ENCODE data around the gene IL1R2.

The IL1R2 gene

GRCh38 chr2:102014041-102014345 is 22.2 kb downstream of the IL1R2 start:
- no peak for DNase-seq (ENCODE audit: extremely low read depth, low read depth)
- no peak overlapping the region for H3K4me3 ChIP-seq (replicated peaks; ENCODE audit: low read depth, low read length)
- no peak for TF ChIP-seq CTCF (IDR thresholded peaks at IDR 0.05; ENCODE audit: low read depth, low read length, missing control alignments)

GRCh38 chr2:102015399-102015798 is 23.6 kb downstream of the IL1R2 start:
- no peak overlapping the region for H3K4me3 ChIP-seq (replicated peaks; ENCODE audit: low read depth, low read length)
- DNase-seq (ENCODE audit: extremely low read depth, low read depth) = no peak
- TF ChIP-seq CTCF (IDR thresholded peaks at IDR 0.05; ENCODE audit: low read depth, low read length, missing control alignments) = no peak

DNA sequence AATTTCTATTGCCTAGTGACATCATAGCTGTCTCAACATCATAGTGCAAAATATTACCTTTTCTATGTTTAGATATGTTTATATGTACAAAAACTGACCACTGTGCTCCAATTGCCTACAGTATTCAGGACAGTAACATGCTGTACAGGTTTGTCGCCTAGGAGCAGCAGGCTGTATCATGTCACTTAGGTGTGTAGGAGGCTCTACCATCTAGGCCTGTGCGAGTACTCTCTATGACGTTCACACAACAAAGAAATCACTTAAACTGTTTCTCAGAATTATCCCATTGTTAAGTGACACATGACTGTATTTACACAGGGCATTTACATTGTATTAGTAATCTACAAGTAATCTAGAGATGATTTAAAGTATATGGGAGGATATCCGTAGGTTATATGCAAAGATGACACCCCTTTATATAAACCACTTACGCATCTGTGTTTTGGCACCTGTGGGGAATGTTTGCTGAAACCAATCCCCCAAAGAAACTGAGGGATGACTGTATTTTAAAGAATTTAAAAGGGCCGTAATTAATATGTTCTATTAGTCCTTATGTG is 24.7 kb downstream of the IL1R2 start:
- H3K4me3 ChIP-seq (replicated peaks; ENCODE audit: low read depth, low read length) = no peak overlapping the region
- no peak for DNase-seq (ENCODE audit: extremely low read depth, low read depth)
- TF ChIP-seq CTCF (IDR thresholded peaks at IDR 0.05; ENCODE audit: low read depth, low read length, missing control alignments) = no peak

DNA sequence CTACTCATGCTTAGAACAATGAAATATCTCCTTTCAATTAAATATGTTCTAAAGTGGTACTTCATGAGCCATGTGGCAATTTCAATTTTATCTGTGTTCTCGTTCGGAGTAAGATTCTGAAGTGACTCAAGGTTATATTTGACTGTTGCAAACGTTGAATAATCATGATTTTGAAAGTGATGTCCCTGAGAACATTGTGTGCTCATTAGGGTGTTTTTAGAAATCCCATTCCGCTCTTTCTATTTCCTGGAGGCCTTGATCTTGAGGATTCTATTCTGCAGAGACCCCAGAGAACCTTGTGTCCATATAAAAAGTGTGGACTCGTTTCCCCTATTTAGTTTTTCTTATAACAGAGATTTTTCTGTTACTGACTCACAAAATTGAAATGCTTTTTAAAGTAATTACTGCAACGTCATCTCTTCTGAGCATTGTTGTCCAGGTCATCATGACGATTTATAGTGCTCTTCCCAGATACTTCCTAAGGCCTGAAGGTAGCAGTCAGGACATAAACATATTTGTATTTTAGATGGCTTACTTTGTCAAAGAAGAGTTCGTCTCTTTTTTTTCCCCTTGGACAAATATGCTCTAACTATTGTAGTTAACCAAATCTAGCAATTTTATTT is 27.2 kb downstream of the IL1R2 start:
- DNase-seq (ENCODE audit: extremely low read depth, low read depth) = no peak
- no peak for TF ChIP-seq CTCF (IDR thresholded peaks at IDR 0.05; ENCODE audit: low read depth, low read length, missing control alignments)

GRCh38 chr2:102020596-102021170 is 28.9 kb downstream of the IL1R2 start:
- peak; percentile 53 for DNase-seq (ENCODE audit: extremely low read depth, low read depth)
- TF ChIP-seq CTCF (IDR thresholded peaks at IDR 0.05; ENCODE audit: low read depth, low read length, missing control alignments) = peak; percentile 98
- no peak overlapping the region for H3K4me3 ChIP-seq (replicated peaks; ENCODE audit: low read depth, low read length)

More for the DNA sequence above, 27.2 kb downstream of the IL1R2 start:
- H3K4me3 ChIP-seq (replicated peaks; ENCODE audit: low read depth, low read length) = no peak overlapping the region

DNA sequence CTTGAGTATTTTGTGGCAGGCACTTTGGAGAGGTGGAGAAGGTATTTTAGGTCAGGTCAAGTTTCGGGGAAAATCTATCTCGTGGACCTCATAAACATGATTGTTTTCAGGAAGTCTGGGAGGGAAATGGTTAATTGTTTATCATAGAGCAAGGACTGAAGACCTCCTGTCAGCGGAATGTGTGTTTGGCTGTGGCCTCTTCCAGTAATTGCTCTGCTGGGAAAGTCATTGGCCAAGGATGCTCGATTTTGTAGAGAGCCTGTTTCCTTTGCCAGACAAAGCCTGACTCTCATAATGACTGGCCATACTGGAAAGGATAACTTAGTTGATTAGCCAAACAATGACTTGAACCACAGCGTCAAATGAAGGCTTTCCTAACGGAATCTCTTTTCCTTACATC is 30.0 kb downstream of the IL1R2 start:
- DNase-seq (ENCODE audit: extremely low read depth, low read depth) = no peak
- no peak for TF ChIP-seq CTCF (IDR thresholded peaks at IDR 0.05; ENCODE audit: low read depth, low read length, missing control alignments)
- no peak overlapping the region for H3K4me3 ChIP-seq (replicated peaks; ENCODE audit: low read depth, low read length)
